ENCODE measurements around the gene SBNO2. TPM values are rescaled to one million over a fixed set of nuclear protein-coding genes. Genes with fewer than 3 reads are reported as not detected.
A peak's percentile ranks its signal among the peaks of the same experiment; 100 is the strongest.

The SBNO2 gene
- total RNA-seq, 1 donor from 2014 or later, result 120 TPM

DNA sequence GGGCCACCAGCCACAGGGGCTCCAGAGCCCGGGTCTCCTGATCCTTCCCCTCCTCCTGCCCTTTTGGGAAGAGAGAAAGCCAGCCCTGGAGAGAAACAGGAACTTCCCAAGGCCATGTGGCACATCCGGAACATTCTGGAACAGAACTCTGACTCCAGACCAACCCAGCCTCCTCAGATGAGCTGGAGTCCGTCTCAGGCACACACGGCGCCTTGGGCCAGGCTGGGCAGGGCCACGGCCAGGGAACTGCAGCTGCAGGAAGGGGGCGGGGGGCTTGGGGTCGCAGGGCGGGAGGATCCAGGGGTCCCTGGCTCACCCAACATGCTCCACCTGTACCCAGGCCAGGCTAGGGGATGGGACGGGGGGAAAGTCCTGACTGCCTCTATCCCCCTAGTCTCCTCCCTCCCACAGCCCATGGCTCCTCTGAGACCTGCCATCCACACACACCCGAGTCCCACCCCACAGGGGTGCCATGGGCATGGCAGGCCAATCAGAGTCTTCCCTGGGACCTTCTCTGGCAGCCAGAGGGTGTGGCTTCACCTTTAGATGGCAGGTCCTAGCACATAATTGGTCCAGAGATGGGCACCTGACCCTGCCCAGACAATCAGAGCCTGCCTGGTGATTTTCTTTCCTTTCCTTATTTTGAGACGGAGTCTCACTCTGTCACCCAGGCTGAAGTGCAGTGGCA lies 22.9 kb downstream of the SBNO2 start:
- Histone ChIP-seq H3K4me3 (no peak overlapping the region), H3K9me3 (no peaks in the 10 kb centered on the region), H3K27ac (peak overlapping the region; percentile 78 to 81), H3K4me1 (peaks cover 17 to 40% of the 10 kb centered on the region in 2 donors), H3K36me3 (peaks cover 30 to 40% of the 10 kb centered on the region in 2 donors), H3K27me3 (no peaks in the 10 kb centered on the region)
- TF ChIP-seq, protein P1, sequence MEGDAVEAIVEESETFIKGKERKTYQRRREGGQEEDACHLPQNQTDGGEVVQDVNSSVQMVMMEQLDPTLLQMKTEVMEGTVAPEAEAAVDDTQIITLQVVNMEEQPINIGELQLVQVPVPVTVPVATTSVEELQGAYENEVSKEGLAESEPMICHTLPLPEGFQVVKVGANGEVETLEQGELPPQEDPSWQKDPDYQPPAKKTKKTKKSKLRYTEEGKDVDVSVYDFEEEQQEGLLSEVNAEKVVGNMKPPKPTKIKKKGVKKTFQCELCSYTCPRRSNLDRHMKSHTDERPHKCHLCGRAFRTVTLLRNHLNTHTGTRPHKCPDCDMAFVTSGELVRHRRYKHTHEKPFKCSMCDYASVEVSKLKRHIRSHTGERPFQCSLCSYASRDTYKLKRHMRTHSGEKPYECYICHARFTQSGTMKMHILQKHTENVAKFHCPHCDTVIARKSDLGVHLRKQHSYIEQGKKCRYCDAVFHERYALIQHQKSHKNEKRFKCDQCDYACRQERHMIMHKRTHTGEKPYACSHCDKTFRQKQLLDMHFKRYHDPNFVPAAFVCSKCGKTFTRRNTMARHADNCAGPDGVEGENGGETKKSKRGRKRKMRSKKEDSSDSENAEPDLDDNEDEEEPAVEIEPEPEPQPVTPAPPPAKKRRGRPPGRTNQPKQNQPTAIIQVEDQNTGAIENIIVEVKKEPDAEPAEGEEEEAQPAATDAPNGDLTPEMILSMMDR (IDR thresholded peaks at IDR 0.05), result no peak
- no peak for DNase-seq (ENCODE audit: low spot score in 2 of 2)
- intact Hi-C loops (cut with DNase I), result no loop called here

DNA sequence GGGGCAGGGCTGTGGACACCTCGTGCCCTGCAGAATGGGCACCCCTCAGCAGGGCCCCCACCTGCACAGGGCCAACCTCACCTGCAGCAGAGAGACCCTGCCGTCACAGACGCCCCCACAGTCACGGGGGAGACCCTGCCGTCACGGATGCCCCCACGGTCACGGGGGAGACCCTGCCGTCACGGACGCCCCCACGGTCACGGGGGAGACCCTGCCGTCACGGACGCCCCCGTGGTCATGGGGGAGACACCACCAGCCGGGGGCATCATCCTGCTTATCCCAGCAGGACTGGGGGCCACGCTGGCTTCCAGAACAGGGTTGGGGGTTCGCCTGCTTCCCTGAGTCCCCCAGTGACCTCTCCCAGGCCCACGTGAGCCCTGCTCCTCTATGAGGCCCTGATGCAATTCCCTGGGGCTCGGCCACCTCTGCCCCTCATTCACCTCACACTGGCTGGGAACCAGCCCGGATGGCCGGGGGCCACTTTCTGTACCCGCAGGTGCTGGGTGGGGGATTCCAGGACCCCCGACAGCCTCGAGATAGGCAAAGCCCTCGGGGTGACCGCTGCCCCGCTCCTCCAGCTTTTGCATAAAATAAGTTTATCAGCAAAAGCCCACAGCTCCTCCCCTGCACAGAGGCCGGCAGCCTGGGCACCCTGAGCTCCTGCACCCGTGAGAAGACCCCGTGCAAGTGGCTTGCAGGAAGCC lies 23.6 kb downstream of the SBNO2 start:
- Histone ChIP-seq H3K4me1 (peaks cover 15 to 33% of the 10 kb centered on the region in 2 donors), H3K27me3 (no peaks in the 10 kb centered on the region), H3K4me3 (no peak overlapping the region), H3K9me3 (no peaks in the 10 kb centered on the region), H3K36me3 (peaks cover 34 to 47% of the 10 kb centered on the region in 2 donors), H3K27ac (peak overlapping the region; percentile 78 to 81)
- TF ChIP-seq, protein P1 (IDR thresholded peaks at IDR 0.05), result no peak
- intact Hi-C loops (cut with DNase I), result no loop called here
- DNase-seq (ENCODE audit: low spot score in 2 of 2), result no peak

DNA sequence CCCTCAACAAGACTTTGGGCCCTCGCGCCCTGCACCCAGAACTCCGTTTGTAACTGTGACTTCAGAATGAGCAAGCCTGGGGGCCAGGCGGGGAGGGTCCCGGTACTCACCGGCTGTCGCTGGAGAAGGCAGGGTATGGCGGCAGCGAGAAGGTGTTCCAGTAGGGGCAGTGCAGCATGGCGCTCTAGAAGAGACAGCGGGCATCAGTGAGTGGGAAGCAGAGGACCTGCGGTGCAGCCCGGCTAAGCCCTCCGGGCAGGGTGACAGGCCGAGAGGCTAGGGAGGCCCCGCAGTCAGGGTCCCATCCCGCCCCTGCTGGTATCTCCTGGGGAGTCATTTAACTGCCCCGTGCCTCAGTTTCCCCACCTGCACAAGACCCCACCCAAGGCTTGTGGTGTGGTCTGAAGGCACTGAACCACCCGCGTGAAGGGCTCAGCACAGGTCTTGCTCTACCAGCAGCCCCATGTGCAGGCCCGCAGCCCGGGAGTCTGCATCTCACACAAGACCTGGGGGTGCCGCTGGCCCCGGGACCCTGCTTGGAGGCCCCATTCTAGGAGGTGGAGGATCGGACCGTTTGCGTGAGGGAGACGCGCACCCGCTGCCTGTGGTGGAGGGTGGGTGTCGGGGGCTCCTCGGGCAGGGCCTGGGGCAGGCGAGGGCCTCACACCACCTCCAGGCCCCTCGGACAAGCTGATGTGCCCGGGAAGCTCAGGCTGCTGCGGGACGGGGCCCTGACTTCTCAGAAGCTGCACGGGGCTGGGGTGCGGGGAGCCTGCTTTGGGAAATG lies 24.6 kb downstream of the SBNO2 start:
- peaks cover 34 to 48% of the 10 kb centered on the region in 2 donors for H3K36me3 ChIP-seq
- DNase-seq (ENCODE audit: low spot score in 2 of 2), result no peak
- TF ChIP-seq, protein P1 (IDR thresholded peaks at IDR 0.05), result no peak
- no peaks in the 10 kb centered on the region for H3K27me3 ChIP-seq
- H3K9me3 ChIP-seq, result no peaks in the 10 kb centered on the region
- H3K27ac ChIP-seq, result no peak overlapping the region
- intact Hi-C loops (cut with DNase I), result no loop called here
- H3K4me1 ChIP-seq, result peaks cover 9 to 26% of the 10 kb centered on the region in 2 donors
- H3K4me3 ChIP-seq, result no peak overlapping the region

DNA sequence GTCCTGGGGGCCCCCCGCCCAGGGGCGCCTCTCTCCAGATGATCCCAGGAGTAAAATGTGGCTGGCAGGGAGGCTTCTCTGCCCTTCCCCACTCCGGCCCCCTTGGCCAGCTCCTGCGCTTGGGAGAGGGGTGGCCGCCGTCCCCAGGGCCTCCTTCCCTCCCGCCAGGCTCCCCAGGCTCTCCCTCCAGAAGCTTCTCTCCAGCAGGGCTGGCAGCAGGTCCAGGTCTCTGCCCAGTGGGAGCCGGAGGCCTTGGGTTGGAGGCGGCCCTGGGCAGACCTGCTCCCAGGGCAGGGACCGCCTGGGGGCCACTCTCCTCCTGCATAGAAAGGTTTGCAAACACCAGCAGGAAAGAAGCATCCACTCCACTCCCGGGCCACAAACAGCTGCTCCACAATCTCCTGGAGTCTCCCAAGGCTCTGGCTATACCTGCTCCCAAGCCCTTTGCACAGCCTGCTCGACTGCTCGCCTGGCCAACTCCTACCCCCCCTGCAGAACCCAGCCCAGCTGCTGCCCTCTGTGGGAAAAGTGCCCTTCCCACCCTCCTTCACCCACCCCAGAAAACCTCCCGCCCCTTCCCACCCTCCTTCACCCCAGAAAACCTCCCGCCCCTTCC lies 26.0 kb downstream of the SBNO2 start:
- H3K4me3 ChIP-seq, result no peak overlapping the region
- peaks cover 37 to 56% of the 10 kb centered on the region in 2 donors for H3K36me3 ChIP-seq
- H3K27ac ChIP-seq, result no peak overlapping the region
- H3K4me1 ChIP-seq, result peaks cover 6 to 18% of the 10 kb centered on the region in 2 donors
- DNase-seq (ENCODE audit: low spot score in 2 of 2), result no peak
- TF ChIP-seq, protein P1 (IDR thresholded peaks at IDR 0.05), result no peak
- no peaks in the 10 kb centered on the region for H3K9me3 ChIP-seq
- H3K27me3 ChIP-seq, result no peaks in the 10 kb centered on the region
- intact Hi-C loops (cut with DNase I), result no loop called here
